Skeletal muscle satellite cell (primary cell): ENCODE results near the gene GALP.

ENCODE experiments used
- H3K27me3 ChIP-seq: 2 replicates; pipeline ENCODE4 v1.7.0; 2013; ENCODE audit warnings: low read length; ENCODE audit not compliant: control insufficient read depth, insufficient read depth
- H3K36me3 ChIP-seq: 2 replicates; pipeline ENCODE4 v1.7.0; 2013; ENCODE audit warnings: mild to moderate bottlenecking, control low read depth, low read length; ENCODE audit not compliant: insufficient read depth
- H3K4me1 ChIP-seq: 2 replicates; pipeline ENCODE4 v1.7.0; 2013; ENCODE audit warnings: low read length; ENCODE audit not compliant: control insufficient read depth, insufficient read depth
- H3K4me2 ChIP-seq: 2 replicates; pipeline ENCODE4 v1.7.0; 2013; ENCODE audit warnings: mild to moderate bottlenecking, low read length
- H3K4me3 ChIP-seq: 2 replicates; pipeline ENCODE4 v1.7.0; 2013; ENCODE audit warnings: low read length
- H3K9ac ChIP-seq: 2 replicates; pipeline ENCODE4 v1.7.0; 2013; ENCODE audit warnings: mild to moderate bottlenecking, low read depth, low read length, moderate library complexity
- H3K9me3 ChIP-seq: replicated peaks from 2 replicates; pipeline ENCODE4 v1.7.0; 2013; ENCODE audit warnings: mild to moderate bottlenecking, control low read depth, low read length

The GALP gene

GRCh38 chr19:56149656-56150038, 26.2 kb upstream of the GALP start:
- Histone ChIP-seq H3K4me3 (no peak overlapping the region), H3K4me2 (no peak overlapping the region), H3K4me1 (no peaks in the 10 kb centered on the region), H3K9me3 (no peaks in the 10 kb centered on the region), H3K9ac (no peak overlapping the region), H3K27me3 (no peaks in the 10 kb centered on the region), H3K36me3 (peaks cover 20% of the 10 kb centered on the region)

GRCh38 chr19:56150358-56150757, 25.4 kb upstream of the GALP start:
- Histone ChIP-seq H3K9me3 (no peaks in the 10 kb centered on the region), H3K36me3 (peaks cover 20% of the 10 kb centered on the region)

GRCh38 chr19:56152644-56153043, 23.2 kb upstream of the GALP start:
- no peak overlapping the region for H3K4me3 ChIP-seq
- no peaks in the 10 kb centered on the region for H3K4me1 ChIP-seq
- H3K9ac ChIP-seq: no peak overlapping the region
- peaks cover 16% of the 10 kb centered on the region for H3K36me3 ChIP-seq
- no peaks in the 10 kb centered on the region for H3K27me3 ChIP-seq
- no peak overlapping the region for H3K4me2 ChIP-seq
- no peaks in the 10 kb centered on the region for H3K9me3 ChIP-seq

More at GRCh38 chr19:56150358-56150757, 25.4 kb upstream of the GALP start:
- Histone ChIP-seq H3K9ac (no peak overlapping the region), H3K4me3 (no peak overlapping the region), H3K4me1 (no peaks in the 10 kb centered on the region), H3K27me3 (no peaks in the 10 kb centered on the region), H3K4me2 (no peak overlapping the region)

- Histone ChIP-seq H3K27me3 (no peaks in the 10 kb centered on the region), H3K9ac (no peak overlapping the region), H3K36me3 (peaks cover 16% of the 10 kb centered on the region), H3K4me1 (no peaks in the 10 kb centered on the region), H3K4me3 (no peak overlapping the region), H3K9me3 (no peaks in the 10 kb centered on the region), H3K4me2 (no peak overlapping the region)
These were observed 22.3 kb upstream of the GALP start for GRCh38 chr19:56153507-56153906.

GRCh38 chr19:56155124-56155687, 20.6 kb upstream of the GALP start:
- H3K4me2 ChIP-seq: no peak overlapping the region
- H3K36me3 ChIP-seq: peaks cover 24% of the 10 kb centered on the region
- no peak overlapping the region for H3K9ac ChIP-seq
- H3K4me3 ChIP-seq: no peak overlapping the region
- H3K4me1 ChIP-seq: no peaks in the 10 kb centered on the region
- no peaks in the 10 kb centered on the region for H3K27me3 ChIP-seq
- H3K9me3 ChIP-seq: no peaks in the 10 kb centered on the region

- no peak overlapping the region for H3K4me3 ChIP-seq
- peaks cover 24% of the 10 kb centered on the region for H3K36me3 ChIP-seq
- no peaks in the 10 kb centered on the region for H3K27me3 ChIP-seq
- no peak overlapping the region for H3K9ac ChIP-seq
- no peak overlapping the region for H3K4me2 ChIP-seq
- H3K9me3 ChIP-seq: no peaks in the 10 kb centered on the region
- no peaks in the 10 kb centered on the region for H3K4me1 ChIP-seq
These were observed 19.0 kb upstream of the GALP start for GRCh38 chr19:56156768-56157167.

GRCh38 chr19:56158170-56158757, 17.5 kb upstream of the GALP start:
- no peak overlapping the region for H3K4me2 ChIP-seq

GRCh38 chr19:56159009-56159559, 16.7 kb upstream of the GALP start:
- H3K36me3 ChIP-seq: peaks cover 24% of the 10 kb centered on the region

More at GRCh38 chr19:56158170-56158757, 17.5 kb upstream of the GALP start:
- Histone ChIP-seq H3K36me3 (peaks cover 24% of the 10 kb centered on the region), H3K9ac (no peak overlapping the region), H3K4me3 (no peak overlapping the region), H3K27me3 (no peaks in the 10 kb centered on the region), H3K4me1 (no peaks in the 10 kb centered on the region), H3K9me3 (no peaks in the 10 kb centered on the region)

GRCh38 chr19:56159622-56160271, 16.1 kb upstream of the GALP start:
- Histone ChIP-seq H3K4me3 (no peak overlapping the region), H3K9ac (no peak overlapping the region), H3K4me2 (no peak overlapping the region), H3K27me3 (no peaks in the 10 kb centered on the region), H3K4me1 (no peaks in the 10 kb centered on the region), H3K9me3 (no peaks in the 10 kb centered on the region), H3K36me3 (peaks cover 24% of the 10 kb centered on the region)

More at GRCh38 chr19:56159009-56159559, 16.7 kb upstream of the GALP start:
- H3K4me3 ChIP-seq: no peak overlapping the region
- H3K4me1 ChIP-seq: no peaks in the 10 kb centered on the region
- no peak overlapping the region for H3K9ac ChIP-seq
- no peaks in the 10 kb centered on the region for H3K9me3 ChIP-seq
- no peak overlapping the region for H3K4me2 ChIP-seq
- H3K27me3 ChIP-seq: no peaks in the 10 kb centered on the region

GRCh38 chr19:56161534-56161933, 14.3 kb upstream of the GALP start:
- peaks cover 24% of the 10 kb centered on the region for H3K36me3 ChIP-seq
- H3K27me3 ChIP-seq: no peaks in the 10 kb centered on the region
- no peak overlapping the region for H3K4me2 ChIP-seq
- H3K9me3 ChIP-seq: no peaks in the 10 kb centered on the region
- no peaks in the 10 kb centered on the region for H3K4me1 ChIP-seq
- no peak overlapping the region for H3K9ac ChIP-seq
- no peak overlapping the region for H3K4me3 ChIP-seq

GRCh38 chr19:56162258-56162657, 13.6 kb upstream of the GALP start:
- Histone ChIP-seq H3K4me1 (no peaks in the 10 kb centered on the region), H3K9me3 (no peaks in the 10 kb centered on the region), H3K27me3 (no peaks in the 10 kb centered on the region), H3K36me3 (peaks cover 20% of the 10 kb centered on the region), H3K4me2 (no peak overlapping the region), H3K4me3 (no peak overlapping the region), H3K9ac (no peak overlapping the region)
